Stimulated activated CD4-positive, alpha-beta T cell treated with anti-CD3 and anti-CD28 coated beads, Interleukin-4, amount 100 ng/mL, for 4 hours (primary cell): ENCODE results near the gene NAPA.
A peak's percentile ranks its signal among the peaks of the same experiment; 100 is the strongest.

Experiments
- DNase-seq, 2 experiments: peaks; one replicate each; pipeline ENCODE4 v3.0.0-alpha.2; 2020

The NAPA gene

GRCh38 chr19:47450478-47450877, 64.4 kb downstream of the NAPA start:
- DNase-seq, result no peak

- no peak for DNase-seq
These were observed 66.5 kb downstream of the NAPA start for GRCh38 chr19:47448360-47448727.

GRCh38 chr19:47447470-47448359, 67.1 kb downstream of the NAPA start:
- peak; percentile 42 to 49 for DNase-seq

- no peak for DNase-seq
These were observed 68.1 kb downstream of the NAPA start for GRCh38 chr19:47446534-47447469.

- peak; percentile 61 to 90 for DNase-seq
These were observed 68.9 kb downstream of the NAPA start for GRCh38 chr19:47445937-47446402.

- no peak for DNase-seq
These were observed 69.3 kb downstream of the NAPA start for GRCh38 chr19:47445527-47445926.

- peak in 1 of 2 experiments; percentile 36 for DNase-seq
These were observed 70.5 kb downstream of the NAPA start for GRCh38 chr19:47444388-47444821.

GRCh38 chr19:47443331-47443730, 71.5 kb downstream of the NAPA start:
- no peak for DNase-seq

GRCh38 chr19:47438793-47439220, 76.1 kb downstream of the NAPA start:
- DNase-seq, result no peak
